Endodermal cell (in vitro differentiated cells): Measurements from ENCODE around the gene HTR5A. TPM values are rescaled to one million over a fixed set of nuclear protein-coding genes. Genes with fewer than 3 reads are reported as not detected.

Source experiments
- DNase-seq: peaks from one replicate; pipeline ENCODE4 v3.0.0-alpha.2; 2017
- H3K27ac ChIP-seq: 2 replicates; pipeline ENCODE4 v1.5.1; 2013; ENCODE audit warnings: mild to moderate bottlenecking, low read depth, low read length, moderate library complexity
- H3K27me3 ChIP-seq: 2 replicates; pipeline ENCODE4 v1.6.1; 2013; ENCODE audit warnings: mild to moderate bottlenecking, low read length, moderate library complexity; ENCODE audit not compliant: insufficient read depth, control insufficient read depth, poor library complexity, severe bottlenecking
- H3K36me3 ChIP-seq: 2 replicates; pipeline ENCODE4 v1.7.0; 2013; ENCODE audit warnings: mild to moderate bottlenecking, low read length, moderate library complexity; ENCODE audit not compliant: control insufficient read depth, insufficient read depth
- H3K4me1 ChIP-seq: one replicate; pipeline ENCODE4 v1.7.0; 2013; ENCODE audit warnings: low read length; ENCODE audit not compliant: control insufficient read depth, insufficient read depth
- H3K4me3 ChIP-seq: 2 replicates; pipeline ENCODE4 v1.5.1; 2013; ENCODE audit warnings: mild to moderate bottlenecking, low read length, moderate library complexity
- H3K9ac ChIP-seq: 2 replicates; pipeline ENCODE4 v1.6.1; 2013; ENCODE audit warnings: mild to moderate bottlenecking, low read length, moderate library complexity; ENCODE audit not compliant: poor library complexity, severe bottlenecking; ENCODE audit errors: extremely low read depth
- H3K9me3 ChIP-seq: 2 replicates; pipeline ENCODE4 v1.6.1; 2013; ENCODE audit warnings: mild to moderate bottlenecking, low read length, moderate library complexity; ENCODE audit not compliant: control insufficient read depth
- H3K27ac Mint-ChIP-seq: 2 replicates; pipeline ENCODE4 v1.8.0; 2020; ENCODE audit warnings: mixed read lengths
- H3K27me3 Mint-ChIP-seq: 2 replicates; pipeline ENCODE4 v1.8.0; 2021; ENCODE audit warnings: mild to moderate bottlenecking, mixed read lengths; ENCODE audit not compliant: insufficient read depth
- H3K36me3 Mint-ChIP-seq: 2 replicates; pipeline ENCODE4 v1.8.0; 2020; ENCODE audit warnings: low read depth, mixed read lengths
- H3K4me1 Mint-ChIP-seq: 2 replicates; pipeline ENCODE4 v1.8.0; 2020; ENCODE audit warnings: mixed read lengths
- H3K4me3 Mint-ChIP-seq: 2 replicates; pipeline ENCODE4 v1.8.0; 2020; ENCODE audit warnings: mild to moderate bottlenecking, moderate library complexity, mixed read lengths
- H3K9me3 Mint-ChIP-seq: 2 replicates; pipeline ENCODE4 v1.8.0; 2020; ENCODE audit warnings: mild to moderate bottlenecking, mixed read lengths
- CTCF ChIP-seq: fragments of 200-600 bp; sonication (generic); conservative IDR thresholded peaks from 2 replicates; pipeline ENCODE4 v1.5.0; 2021; ENCODE audit warnings: antibody characterized with exemption, mild to moderate bottlenecking
- WGBS, 2 experiments: methylation state at CpG; one replicate each; pipeline versions ENCODE4 v1.1.5 to v1.1.7; 2013; ENCODE audit warnings: missing lambda C conversion rate in 2 of 2, mixed read lengths in 1 of 2; ENCODE audit not compliant: insufficient coverage in 1 of 2, insufficient read length in 1 of 2; 5-methylcytosine and 5-hydroxymethylcytosine counted together
- total RNA-seq, 2 donors: library from RNA; stranded (reverse); fragmentation: NEBNext Ultra II Directional in 1 of 2; extraction: Animal tissue kit (Norgen Biotek cat#: 25700) in 1 of 2; gene quantifications; 2 replicates in 1 of 2; 3 replicates in 1 of 2; pipeline ENCODE4 v1.2.1, GENCODE V29; 2021

Gene HTR5A
- total RNA-seq, 2 donors from 2014 or later, result 0.11 to 0.46 TPM

DNA sequence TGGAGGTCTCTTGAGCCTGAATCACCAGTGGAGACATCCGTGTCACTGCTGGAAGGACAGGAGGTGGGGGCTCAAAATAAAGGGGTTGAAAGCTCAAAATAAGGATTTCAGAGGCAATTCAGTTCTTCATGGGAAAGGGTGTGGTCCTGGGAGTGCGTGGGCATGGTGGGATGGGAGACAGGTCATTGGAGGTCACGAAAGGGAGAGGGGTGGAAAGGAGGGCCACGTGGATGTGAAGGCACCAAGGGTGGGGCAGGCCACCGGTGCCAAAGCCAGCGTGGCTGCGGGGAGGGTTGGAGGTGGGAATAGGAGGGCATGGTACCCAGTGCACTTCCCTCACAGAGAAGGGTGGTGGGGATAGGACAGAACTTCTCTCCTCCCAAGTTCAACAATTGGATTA, 59.7 kb downstream of the HTR5A start:
- Mint-ChIP-seq H3K27me3 (no peaks in the 10 kb centered on the region), H3K9me3 (peaks cover 7% of the 10 kb centered on the region), H3K4me3 (no peak overlapping the region), H3K4me1 (no peaks in the 10 kb centered on the region), H3K27ac (no peak overlapping the region), H3K36me3 (no peaks in the 10 kb centered on the region)
- TF ChIP-seq CTCF, result no peak
- Histone ChIP-seq H3K27ac (no peak overlapping the region), H3K9me3 (peaks cover 8% of the 10 kb centered on the region), H3K9ac (no peak overlapping the region), H3K36me3 (no peaks in the 10 kb centered on the region), H3K4me3 (no peak overlapping the region), H3K4me1 (no peaks in the 10 kb centered on the region), H3K27me3 (no peaks in the 10 kb centered on the region)
- peak; percentile 10 for DNase-seq
- WGBS, 2 experiments, result 85 to 94% methylated on average over 3 to 7 of the region's 7 CpGs

- H3K36me3 ChIP-seq, result no peaks in the 10 kb centered on the region
- H3K9me3 Mint-ChIP-seq, result peaks cover 6% of the 10 kb centered on the region
- WGBS, 2 experiments, result 92% methylated on average over 2 to 14 of the region's 14 CpGs
Observed at GRCh38 chr7:155130493-155130892, 60.4 kb downstream of the HTR5A start.

GRCh38 chr7:155131090-155131489, 61.0 kb downstream of the HTR5A start:
- no peak overlapping the region for H3K27ac Mint-ChIP-seq
- 92 to 94% methylated on average over 4 to 13 of the region's 13 CpGs for whole genome bisulfite sequencing, 2 experiments
- Histone ChIP-seq H3K4me3 (no peak overlapping the region), H3K36me3 (no peaks in the 10 kb centered on the region), H3K27me3 (no peaks in the 10 kb centered on the region), H3K4me1 (no peaks in the 10 kb centered on the region), H3K9me3 (no peaks in the 10 kb centered on the region), H3K9ac (no peak overlapping the region), H3K27ac (no peak overlapping the region)
- TF ChIP-seq CTCF, result no peak
- no peak overlapping the region for H3K4me3 Mint-ChIP-seq
- H3K36me3 Mint-ChIP-seq, result no peaks in the 10 kb centered on the region
- no peaks in the 10 kb centered on the region for H3K27me3 Mint-ChIP-seq
- peaks cover 6% of the 10 kb centered on the region for H3K9me3 Mint-ChIP-seq
- no peaks in the 10 kb centered on the region for H3K4me1 Mint-ChIP-seq
- DNase-seq, result peak; percentile 40

More at GRCh38 chr7:155130493-155130892, 60.4 kb downstream of the HTR5A start:
- Histone ChIP-seq H3K9ac (no peak overlapping the region), H3K9me3 (peaks cover 1% of the 10 kb centered on the region), H3K4me3 (no peak overlapping the region), H3K27me3 (no peaks in the 10 kb centered on the region), H3K4me1 (no peaks in the 10 kb centered on the region), H3K27ac (no peak overlapping the region)
- no peak overlapping the region for H3K27ac Mint-ChIP-seq
- H3K4me3 Mint-ChIP-seq, result no peak overlapping the region
- no peaks in the 10 kb centered on the region for H3K4me1 Mint-ChIP-seq
- no peak for TF ChIP-seq CTCF
- no peaks in the 10 kb centered on the region for H3K36me3 Mint-ChIP-seq
- H3K27me3 Mint-ChIP-seq, result no peaks in the 10 kb centered on the region
- peak; percentile 26 for DNase-seq
